Subcutaneous preadipocyte (primary cell): Measurements from ENCODE around the gene ING1. TPM values are rescaled to one million over a fixed set of nuclear protein-coding genes. Genes with fewer than 3 reads are reported as not detected.

Experiments
- total RNA-seq: library from RNA; depleted of rRNA; stranded (reverse); fragments of >200 nt; gene quantifications from 2 replicates; pipeline ENCODE4 v1.2.3, GENCODE V29; 2012

Gene ING1, protein sequence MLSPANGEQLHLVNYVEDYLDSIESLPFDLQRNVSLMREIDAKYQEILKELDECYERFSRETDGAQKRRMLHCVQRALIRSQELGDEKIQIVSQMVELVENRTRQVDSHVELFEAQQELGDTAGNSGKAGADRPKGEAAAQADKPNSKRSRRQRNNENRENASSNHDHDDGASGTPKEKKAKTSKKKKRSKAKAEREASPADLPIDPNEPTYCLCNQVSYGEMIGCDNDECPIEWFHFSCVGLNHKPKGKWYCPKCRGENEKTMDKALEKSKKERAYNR
- total RNA-seq, result 10.0 and 10.7 TPM in 2 replicates

DNA sequence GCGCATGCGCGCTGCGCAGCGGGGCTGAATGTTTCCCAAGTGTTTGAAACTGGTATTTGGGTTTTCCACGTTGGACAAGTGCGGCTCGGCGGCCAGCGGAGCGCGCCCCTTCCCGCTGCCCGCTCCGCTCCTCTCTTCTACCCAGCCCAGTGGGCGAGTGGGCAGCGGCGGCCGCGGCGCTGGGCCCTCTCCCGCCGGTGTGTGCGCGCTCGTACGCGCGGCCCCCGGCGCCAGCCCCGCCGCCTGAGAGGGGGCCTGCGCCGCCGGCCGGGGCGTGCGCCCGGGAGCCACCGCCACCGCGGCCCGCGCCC lies at the start of gene ING1:
Gene ING1 (plus strand): TSS at position 59 of the 311 bp plus-strand sequence. CDS start 450 bp downstream, outside the sequence.

DNA sequence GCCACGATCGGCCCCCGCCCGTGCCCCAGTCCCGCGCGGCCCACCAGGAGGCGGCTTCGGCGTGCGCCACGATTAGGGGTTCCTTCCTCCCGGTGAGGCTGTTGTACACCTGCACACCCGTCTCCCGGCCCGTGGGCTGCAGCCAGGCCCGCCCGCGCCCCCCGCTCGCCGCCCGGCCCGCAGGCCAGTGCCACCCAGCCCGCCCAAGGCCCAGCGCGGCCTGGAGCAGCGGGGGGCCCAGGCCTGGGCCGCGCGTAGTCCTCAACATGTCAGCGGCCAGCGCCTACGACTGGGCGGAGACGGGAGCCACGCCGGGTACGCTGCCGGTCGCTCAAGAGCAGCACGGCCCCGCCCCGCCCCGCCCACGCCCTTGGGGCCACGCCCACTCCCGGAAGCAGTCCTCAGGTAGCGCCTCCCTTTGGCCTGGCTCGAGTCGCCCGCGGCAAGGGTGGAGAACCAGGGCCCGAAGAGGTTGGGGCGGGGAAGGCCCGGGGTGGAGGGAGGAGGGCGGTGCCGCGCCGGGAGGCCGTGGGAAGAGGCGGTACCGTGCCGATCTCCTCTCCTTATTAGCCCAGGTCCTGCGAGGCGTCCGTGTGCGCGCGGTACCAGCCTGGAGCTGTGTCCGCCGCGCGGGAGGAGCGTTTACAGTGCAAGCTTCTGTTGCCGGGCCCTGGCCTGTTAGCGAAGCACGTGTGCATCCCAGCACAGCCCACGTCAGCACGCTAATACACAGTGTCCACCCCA lies 7.5 kb upstream of the ING1 start, which contains the start of gene CARS2:
Gene CARS2 (minus strand): TSS at position 291 of the 744 bp plus-strand sequence. CDS start 23 bp downstream, at position 268.

Other genes starting within 250 kb of the ING1 start
- 6.6 and 8.1 TPM in 2 replicates for gene RAB20, start 152.0 kb upstream of the ING1 start, total RNA-seq
- gene NAXD, start 98.2 kb upstream of the ING1 start, total RNA-seq, result 10.6 and 12.1 TPM in 2 replicates
- 107 and 121 TPM in 2 replicates for gene CARS2, start 7.6 kb upstream of the ING1 start, total RNA-seq
- 70.2 and 72.3 TPM in 2 replicates for gene ANKRD10, start 201.4 kb downstream of the ING1 start, total RNA-seq